HG02943 (cell line): ENCODE data around the gene TINCR.

Experiments
- ATAC-seq: cut with Tn5 transposase; IDR thresholded peaks from one replicate; pipeline ENCODE4 v1.9.1; 2021; ENCODE audit warnings: mild to moderate bottlenecking, low read depth, moderate library complexity; ENCODE audit not compliant: unreplicated experiment

The TINCR gene

DNA sequence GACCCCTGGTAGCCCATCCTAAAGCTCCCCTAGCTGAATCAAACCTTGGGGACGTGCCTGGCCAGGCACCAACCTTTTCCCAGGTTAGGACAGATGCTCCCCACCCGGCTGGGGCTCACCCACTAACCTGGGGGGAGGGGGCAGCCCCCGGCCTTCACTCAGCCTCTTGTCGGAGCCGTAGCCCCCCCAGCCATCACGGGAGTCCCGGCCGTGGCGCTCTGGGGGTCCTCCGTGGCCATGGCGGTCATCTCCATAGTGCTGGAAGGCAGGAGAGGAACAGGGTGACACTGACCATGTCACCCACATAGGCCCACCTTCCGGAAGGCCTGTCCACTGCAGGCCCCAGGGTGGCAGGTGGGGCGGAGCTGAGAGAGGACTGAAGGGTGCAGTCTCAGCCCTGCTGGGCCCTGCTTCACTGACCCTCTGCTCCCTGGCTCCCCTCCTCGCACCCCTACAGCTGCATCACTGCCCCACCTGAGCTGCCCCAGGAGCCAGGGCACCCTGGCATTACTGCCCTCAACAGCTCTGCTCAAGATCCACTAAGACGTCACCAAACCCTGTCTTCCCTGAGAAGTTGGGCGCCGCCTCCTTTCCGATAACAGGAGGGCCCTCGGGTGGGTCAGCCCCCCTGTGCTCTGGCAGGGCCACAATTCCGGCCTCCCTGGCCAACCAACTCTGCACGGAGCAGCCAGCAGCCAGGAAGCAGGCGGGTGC is 22.6 kb upstream of the TINCR start:
- no peak for ATAC-seq

GRCh38 chr19:5588906-5589676 is 21.3 kb upstream of the TINCR start:
- no peak for ATAC-seq

DNA sequence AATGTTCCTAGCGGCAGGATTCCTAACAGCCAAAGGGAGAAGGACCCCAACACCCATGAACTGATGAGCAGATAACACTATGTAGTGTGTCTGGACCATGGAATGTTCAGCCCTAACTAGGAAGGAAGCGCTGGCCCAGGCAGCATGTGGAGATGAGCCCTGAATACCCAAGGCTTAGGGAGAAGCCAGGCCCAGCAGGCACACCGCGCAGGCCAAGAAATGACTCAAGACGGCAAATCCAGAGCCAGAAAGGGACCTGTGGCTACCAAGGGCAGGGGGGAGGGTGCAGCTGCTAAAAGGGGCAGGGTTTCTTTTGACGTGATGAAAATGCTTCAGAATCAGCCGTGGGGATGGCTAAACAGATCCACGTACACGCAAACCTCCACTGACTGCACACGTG is 20.7 kb upstream of the TINCR start:
- no peak for ATAC-seq

- ATAC-seq: no peak
These were observed 19.9 kb upstream of the TINCR start for GRCh38 chr19:5587661-5588060.

GRCh38 chr19:5587071-5587455 is 19.3 kb upstream of the TINCR start:
- ATAC-seq: no peak

GRCh38 chr19:5586300-5587070 is 18.7 kb upstream of the TINCR start:
- ATAC-seq: no peak

DNA sequence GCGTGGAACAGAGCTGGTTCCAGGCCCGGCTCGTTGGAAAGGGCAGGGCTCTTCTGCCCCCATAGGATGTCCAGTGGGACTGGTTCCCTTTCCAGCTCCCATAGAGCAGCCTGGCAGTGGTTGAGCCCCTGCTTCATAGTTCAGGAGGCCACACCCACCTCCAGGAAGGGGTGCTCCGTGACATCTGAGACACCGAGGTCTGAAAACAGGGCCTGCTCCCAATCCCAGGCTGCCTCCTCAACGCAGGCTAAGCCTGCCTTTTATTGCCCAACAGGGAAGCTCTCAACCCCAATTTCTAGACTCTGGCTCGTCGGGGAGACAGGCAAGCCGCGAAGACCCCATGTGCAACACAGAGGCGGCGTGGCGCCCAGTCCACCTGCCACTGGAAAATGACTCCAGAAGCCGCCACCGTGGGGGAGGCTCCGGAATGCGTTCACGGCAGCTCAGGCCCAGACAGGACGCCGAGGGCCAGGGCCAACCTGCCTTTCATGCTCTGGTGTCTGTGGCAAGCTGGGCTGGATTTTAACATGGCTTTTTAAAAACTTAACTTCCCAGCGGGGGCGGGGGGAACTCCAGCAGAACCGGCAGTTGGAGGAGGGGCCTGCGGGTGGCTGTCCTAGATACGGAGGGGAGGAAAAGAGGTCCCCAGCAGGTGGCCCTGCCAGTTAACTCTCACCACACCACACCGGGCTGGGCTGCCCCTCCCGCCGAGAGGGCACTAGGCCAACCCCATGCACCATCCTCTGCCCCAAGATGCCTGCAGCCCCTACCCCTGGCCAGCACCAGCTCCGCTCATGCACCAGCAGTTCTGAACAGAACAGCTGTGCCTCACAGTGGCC is 17.9 kb upstream of the TINCR start:
- no peak for ATAC-seq

- no peak for ATAC-seq
These were observed 12.4 kb upstream of the TINCR start for GRCh38 chr19:5580161-5580571.

GRCh38 chr19:5579697-5580096 is 11.9 kb upstream of the TINCR start:
- no peak for ATAC-seq

DNA sequence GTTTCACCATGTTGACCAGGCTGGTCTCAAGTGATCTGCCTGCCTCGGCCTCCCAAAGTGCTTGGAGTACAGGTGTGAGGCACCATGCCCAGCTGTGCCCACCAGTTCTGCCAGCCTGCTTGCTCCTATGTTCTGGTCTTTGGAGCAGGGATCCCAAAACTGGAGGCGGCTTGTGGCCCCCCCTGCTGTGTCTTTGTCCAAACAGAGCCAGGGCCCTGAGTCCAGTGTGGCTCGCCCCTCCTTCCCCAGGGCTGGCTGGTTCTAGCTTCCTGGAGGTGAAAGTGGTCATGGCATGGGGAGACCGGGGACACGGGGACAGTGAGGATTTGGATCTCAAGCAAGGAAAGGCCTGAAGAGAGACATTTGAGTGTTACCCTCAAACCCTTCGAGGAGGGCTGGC is 11.5 kb upstream of the TINCR start:
- no peak for ATAC-seq

DNA sequence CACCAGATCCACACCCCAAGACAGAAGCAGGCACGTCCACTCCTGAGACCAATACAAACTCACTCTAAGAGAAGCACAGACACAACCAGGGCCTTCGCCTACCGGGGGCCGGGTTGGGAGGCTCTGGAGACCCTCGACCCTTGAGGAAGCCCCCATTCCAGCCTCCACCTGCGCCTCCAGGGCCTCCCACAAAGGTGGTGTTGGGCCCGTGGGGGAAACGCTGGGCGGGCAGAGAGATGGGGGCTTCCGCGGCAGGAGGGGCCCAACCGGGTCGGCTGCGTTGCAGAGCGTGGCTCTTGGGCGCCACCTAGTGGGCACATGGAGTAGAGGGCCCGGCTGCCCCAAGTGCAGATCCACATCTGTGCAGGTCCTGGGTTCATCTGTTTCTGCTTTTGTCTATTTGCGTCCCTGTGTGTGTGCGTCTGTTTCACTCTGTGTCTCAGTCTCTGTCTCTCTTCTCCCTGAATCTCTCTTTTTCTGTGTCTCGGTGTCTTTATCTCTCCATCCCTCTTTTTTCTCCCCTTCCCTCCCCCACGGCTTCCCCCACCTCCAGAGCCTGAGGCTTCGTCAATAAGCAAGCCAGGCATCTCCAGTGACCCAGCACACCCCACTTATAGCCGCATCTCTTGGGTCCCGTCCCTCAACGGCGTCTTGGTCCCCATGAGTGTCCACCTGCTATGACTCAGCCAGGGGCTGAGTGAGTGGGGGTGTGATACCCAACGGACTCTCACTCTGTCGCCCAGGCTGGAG is 10.5 kb upstream of the TINCR start:
- no peak for ATAC-seq

GRCh38 chr19:5575590-5575989 is 7.8 kb upstream of the TINCR start:
- ATAC-seq: no peak

GRCh38 chr19:5572556-5573286 is 5.0 kb upstream of the TINCR start:
- ATAC-seq: no peak

DNA sequence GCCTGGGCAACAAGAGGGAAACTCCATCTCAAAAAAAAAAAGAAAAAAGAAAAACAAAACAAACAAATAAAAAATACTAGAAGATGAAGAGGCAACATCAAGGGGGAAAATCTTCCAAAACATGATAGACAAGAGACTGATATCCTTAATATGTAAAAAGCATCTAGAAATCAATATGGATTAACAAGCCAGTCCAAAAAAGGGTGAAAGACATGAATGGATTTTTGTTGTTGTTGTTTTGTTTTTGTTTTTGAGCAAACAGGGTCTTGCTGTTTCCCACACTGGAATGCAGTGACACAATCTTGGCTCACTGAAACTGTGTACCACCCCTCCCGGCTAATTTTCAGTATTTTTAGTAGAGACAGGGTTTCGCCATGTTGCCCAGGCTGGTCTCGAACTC is 4.0 kb upstream of the TINCR start:
- ATAC-seq: no peak

DNA sequence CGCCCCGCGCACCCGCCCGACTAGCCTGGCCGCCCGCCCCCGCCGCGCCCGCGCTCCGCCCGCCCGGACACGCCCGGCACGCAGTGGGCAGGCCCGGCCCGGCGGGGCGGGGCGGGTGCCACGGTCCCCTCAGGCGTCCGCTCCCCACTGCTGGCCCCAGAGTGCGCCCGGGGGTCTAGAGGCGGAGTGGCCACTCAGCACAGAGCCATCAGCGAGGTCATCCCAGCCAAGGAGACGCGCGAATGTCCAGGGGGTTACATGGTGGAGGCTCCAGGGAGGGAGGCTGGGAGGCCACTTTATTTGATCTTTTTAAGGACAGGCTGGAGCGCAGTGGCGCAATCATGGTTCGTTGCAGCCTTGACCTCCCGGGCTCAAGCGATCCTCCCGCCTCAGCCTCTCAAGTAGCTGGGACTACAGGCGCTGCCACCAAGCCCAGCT is 236 bp upstream of the TINCR start:
- ATAC-seq: no peak

DNA sequence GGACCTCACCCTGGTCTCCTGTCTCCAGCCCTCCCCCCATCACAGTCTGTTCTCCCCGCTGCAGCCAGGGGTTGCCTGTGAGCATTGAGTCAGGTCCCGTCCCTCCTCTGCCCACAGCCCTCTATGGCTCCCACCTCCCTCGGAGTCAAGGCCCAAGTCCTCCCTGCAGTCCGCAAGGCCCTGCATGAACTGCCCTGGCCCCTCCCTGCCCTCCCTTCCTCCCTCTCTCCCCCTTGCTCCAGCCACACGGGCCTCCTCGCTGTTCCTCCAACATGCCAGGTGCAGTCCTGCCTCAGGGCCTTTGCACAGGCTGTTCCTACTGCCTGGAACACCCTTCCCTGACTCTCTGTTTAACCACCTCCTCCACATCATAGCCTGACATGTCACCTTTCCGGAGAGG is 2.8 kb downstream of the TINCR start:
- no peak for ATAC-seq

DNA sequence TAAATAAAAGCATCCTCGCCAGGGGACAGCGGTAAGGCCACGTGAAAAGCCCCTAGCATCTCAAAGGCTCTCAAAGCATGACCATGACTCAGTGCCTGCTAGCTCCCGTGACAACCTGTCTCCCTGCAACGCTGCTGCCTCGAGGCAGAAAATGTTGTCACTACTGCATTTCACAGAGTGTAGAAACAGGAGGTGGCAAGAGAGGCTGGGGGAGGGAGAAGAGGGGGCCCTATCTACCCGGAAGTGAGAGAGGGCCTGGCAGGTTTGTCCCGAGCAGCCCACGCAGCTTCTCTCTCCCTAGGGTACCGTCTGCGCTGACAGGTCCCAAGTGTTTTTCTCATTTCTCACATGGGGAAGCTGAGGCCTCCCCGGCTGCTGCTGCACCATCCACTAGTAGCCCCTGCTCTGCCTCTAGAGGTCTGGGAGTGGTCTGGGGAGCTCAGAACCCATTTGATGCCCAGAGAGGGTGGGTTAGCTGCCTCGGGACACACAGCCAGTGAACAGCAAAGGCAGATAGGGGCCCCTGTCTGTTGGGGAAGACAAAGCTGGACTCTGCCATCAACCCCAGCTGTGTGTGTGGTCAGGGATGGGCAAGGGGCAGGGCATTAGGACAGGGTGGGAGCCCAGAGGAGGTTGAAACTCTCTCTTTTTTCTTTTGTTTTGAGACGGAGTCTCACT is 3.7 kb downstream of the TINCR start:
- ATAC-seq: no peak

DNA sequence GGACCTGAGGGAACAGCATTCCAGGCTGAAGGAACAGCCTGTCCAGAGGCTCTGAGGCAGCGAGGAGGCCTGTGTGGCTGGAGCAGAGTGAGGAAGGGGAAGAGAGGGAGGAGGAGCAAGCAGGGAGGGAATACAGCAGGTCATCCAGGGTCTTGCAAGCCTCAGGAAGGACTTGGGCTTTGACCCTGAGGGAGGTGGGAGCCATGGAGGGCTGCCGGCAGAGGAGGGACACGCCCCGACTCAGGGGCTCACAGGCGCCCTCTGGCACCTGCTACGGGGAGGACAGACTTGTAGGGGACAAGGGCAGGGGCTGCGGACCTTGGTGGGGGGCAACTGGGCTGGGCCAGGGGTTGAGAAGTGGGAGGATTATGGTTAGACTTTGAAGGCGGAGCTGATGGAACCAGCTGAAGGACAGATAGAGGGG is 4.7 kb downstream of the TINCR start:
- no peak for ATAC-seq

GRCh38 chr19:5562280-5562679 is 5.5 kb downstream of the TINCR start:
- ATAC-seq: no peak
